Measurements from ENCODE around the gene STH. TPM values are rescaled to one million over a fixed set of nuclear protein-coding genes. Genes with fewer than 3 reads are reported as not detected.
"Not testable (repeated sequence)": the region's sequence is repeated elsewhere in the genome, so short reads cannot be mapped to it uniquely, and the experiment has no call there.

Gene STH, protein sequence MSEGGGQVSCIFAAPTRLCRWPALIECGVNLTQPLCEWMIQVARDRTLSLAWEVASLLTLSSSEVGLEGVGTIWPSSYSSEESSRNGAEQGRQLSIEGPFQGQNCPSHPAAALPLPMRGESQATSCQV
- total RNA-seq = not detected

DNA sequence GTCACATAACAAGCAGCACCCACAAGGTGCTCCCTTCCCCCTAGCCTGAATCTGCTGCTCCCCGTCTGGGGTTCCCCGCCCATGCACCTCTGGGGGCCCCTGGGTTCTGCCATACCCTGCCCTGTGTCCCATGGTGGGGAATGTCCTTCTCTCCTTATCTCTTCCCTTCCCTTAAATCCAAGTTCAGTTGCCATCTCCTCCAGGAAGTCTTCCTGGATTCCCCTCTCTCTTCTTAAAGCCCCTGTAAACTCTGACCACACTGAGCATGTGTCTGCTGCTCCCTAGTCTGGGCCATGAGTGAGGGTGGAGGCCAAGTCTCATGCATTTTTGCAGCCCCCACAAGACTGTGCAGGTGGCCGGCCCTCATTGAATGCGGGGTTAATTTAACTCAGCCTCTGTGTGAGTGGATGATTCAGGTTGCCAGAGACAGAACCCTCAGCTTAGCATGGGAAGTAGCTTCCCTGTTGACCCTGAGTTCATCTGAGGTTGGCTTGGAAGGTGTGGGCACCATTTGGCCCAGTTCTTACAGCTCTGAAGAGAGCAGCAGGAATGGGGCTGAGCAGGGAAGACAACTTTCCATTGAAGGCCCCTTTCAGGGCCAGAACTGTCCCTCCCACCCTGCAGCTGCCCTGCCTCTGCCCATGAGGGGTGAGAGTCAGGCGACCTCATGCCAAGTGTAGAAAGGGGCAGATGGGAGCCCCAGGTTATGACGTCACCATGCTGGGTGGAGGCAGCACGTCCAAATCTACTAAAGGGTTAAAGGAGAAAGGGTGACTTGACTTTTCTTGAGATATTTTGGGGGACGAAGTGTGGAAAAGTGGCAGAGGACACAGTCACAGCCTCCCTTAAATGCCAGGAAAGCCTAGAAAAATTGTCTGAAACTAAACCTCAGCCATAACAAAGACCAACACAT, at the start of gene STH:
Gene STH, plus strand, starts transcription at position 264 of the 913 bp plus-strand sequence. Its CDS starts 30 bp downstream, at position 294.
- ATAC-seq (no peak), DNase-seq (ENCODE audit: low spot score) (no peak)

DNA sequence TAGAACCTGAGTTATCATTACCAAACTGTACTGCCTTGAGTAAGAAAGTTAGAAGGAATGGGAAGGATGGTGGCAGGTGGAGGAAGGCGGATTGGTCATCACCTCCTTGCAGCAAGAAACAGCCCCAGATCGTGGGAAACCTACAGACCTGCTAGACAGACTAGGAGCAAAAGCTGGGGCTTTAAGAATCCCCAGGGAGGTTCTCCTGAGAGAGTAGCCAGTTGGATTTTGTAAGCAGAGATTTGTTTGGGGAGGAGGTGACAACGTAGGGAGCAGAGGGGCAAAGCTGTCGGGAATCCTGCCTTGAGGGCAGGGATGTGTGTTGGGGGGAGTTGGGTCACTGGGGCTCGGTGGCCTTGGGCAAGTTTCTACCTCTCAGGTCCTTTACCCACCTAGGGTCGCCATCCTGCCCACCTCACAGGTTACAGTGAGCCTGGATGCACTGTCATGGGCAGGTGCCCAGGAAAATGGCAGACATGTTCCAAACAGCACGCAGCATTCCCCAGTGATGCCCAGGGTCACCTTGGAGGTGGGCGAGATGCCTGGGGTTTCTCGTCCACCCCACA, 49.2 kb upstream of the STH start:
- ATAC-seq (no peak), DNase-seq (ENCODE audit: low spot score) (no peak)

DNA sequence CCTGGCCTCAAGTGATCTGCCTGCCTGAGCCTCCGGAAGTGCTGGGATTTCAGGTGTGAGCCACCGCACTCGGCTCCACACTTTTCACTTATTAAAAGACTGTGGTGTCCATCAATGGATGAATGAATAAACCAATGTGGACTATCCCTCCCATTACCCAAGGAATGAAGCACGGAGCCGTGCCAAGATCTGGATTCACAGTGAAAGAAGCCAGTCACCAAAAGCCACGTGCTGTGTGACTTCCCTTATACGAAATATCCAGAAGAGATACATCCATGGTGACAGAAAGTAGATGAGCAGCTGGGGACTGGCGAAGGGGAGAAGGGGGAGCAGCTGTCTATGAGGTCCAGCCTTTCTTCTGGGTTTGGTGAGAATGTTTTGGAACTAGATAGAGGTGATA, 48.2 kb upstream of the STH start:
- ATAC-seq (no peak), DNase-seq (ENCODE audit: low spot score) (no peak)

DNA sequence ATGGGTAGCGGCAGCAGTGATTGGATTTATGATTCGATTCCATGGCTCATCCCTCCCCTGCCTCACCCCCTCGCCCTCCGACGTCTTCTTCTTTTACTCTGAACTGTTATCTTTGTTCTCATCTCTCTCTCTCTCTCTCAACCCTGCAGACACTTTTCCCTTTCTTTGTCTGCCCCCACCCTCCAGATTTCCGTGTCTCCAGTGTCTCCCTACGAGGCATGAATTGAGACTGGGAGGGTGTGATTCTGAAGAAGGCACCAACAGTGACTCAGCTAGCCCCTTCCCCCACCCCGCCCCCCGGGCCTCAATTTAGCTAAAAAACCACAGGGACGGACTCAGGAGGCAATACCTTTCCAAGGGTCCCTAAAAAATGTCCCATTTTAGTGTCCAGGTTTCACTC, 47.6 kb upstream of the STH start:
- ATAC-seq = no peak
- DNase-seq (ENCODE audit: low spot score) = no peak

DNA sequence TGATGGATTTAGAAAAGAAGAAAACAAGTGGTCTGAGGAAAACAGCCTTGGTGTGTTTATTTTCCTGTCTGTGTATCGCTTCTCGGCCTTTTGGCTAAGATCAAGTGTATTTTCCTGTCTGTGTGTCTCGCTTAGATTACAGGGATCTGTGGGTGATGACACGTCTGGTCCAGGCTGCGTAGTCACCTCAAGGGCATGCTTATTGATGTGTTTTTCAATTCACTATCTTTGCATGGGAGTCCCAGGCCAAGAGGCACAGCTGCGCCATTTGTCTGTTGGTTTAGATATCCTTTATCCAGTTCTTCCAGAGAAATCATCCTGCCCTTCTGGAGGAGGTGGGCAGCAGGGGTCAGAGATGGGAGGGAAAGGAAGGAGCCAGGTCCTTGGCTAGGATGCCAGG, 47.1 kb upstream of the STH start:
- no peak for DNase-seq (ENCODE audit: low spot score)
- ATAC-seq = no peak

DNA sequence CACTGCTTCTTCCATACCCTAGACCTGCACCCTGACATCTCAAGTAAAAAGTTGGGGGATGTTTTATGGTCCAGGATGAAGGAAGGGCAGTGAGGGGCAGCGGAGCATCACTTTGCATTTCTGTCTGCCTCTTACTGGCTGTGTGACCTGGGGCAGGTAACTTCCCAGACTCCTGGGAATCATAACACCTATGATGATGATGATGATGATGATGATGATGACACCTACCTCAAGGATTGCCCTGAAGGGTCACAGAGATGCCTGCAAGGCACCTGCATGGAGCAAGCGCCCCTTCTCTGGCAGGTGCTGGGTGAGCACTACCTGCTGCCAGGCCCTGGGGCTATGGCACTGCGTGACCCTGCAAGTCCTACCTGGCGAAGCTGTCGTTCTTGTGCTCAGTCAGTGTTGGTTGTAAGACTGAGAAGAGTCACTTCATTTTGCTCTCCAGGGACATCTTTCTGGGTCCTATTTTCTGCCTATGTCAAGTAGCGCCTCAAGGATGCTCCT, 46.2 kb upstream of the STH start:
- ATAC-seq (no peak), DNase-seq (ENCODE audit: low spot score) (no peak)

DNA sequence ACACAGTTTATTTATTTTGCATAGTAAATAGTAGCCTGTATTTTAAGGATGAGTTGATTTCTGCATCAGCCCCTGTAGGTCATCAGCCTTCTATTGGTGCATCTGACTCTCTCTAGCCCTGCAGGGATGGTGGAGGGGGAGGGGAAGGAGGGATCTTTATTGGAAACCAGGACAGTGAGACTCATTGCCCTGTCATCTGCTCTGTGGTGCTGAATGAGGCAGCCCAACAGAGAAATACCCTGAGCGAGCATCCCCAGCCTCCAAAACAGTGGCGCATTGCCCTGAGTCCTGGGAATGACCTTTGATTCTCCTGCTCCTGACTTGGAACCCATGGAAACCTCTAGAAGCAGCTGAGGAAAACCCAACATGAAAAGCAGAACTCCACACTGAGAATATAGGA, 45.5 kb upstream of the STH start:
- DNase-seq (ENCODE audit: low spot score) (no peak), ATAC-seq (no peak)

DNA sequence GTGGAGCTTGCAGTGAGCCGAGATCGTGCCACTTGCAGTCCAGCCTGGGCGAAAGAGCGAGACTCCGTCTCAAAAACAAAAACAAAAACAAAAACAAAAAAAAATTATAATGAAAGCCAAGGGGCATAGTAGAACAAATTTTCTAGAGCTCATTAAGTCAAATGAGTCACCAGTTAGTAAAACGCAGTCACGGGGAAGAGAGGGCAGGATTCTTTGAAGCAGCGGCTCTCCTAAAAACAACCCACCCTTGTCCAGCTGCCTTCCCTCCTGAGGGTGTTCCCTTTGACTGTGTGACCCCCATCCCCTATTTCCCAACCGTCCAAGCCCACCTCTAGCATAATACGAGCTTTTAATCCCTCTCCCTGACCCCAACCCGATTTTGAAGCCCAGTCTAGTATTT, 44.1 kb upstream of the STH start:
- ATAC-seq = no peak

DNA sequence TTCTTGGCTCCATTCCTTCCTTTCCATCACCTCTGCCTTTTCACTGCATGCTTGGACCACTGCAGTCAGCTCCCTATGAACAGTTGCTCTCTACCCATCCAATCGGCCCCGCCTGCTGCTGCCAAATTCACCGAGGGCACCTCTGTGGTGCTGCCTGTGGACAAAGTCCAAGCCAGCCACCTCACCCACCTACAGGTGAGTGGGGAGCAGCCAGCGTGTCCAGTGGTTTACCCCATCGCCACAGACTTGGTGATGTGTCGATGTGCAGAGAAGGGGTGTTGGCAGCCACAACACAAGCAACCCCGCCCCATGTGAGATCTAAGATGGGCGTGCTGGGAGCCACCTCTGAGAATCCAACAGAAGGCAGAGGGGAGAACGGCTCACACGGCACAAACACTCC, 43.7 kb upstream of the STH start:
- DNase-seq (ENCODE audit: low spot score) (no peak), ATAC-seq (peak; percentile 32)

More for the DNA sequence above, 44.1 kb upstream of the STH start:
- no peak for DNase-seq (ENCODE audit: low spot score)

DNA sequence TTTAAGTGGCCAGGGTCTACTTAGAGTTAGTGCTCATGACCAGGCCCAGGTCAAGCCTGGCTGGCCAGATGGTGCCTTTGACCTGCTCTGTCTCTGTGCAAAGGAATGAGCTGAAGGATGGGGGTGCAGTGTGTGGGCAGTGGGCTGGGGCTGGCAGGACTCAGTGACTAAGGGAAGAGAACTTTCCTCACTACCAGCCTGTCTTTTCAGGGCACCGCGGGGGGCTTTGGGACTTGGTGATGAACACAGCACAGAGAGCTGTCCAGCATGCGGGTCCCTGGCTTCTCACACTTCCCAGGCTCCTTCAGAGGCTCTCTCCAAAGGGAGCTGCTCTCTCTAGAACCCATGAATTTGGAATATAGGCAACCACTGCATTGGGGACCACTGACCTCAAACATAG, 43.0 kb upstream of the STH start:
- DNase-seq (ENCODE audit: low spot score) (no peak), ATAC-seq (no peak)

DNA sequence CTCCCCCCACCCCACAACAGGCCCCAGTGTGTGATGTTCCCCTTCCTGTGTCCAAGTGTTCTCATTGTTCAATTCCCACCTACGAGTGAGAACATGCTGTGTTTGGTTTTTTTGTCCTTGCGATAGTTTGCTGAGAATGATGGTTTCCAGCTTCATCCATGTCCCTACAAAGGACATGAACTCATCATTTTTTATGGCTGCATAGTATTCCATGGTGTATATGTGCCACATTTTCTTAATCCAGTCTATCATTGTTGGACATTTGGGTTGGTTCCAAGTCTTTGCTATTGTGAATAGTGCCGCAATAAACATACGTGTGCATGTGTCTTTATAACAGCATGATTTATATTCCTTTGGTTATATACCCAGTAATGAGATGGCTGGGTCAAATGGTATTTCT, 42.3 kb upstream of the STH start:
- DNase-seq (ENCODE audit: low spot score); ATAC-seq: not testable (repeated sequence)

DNA sequence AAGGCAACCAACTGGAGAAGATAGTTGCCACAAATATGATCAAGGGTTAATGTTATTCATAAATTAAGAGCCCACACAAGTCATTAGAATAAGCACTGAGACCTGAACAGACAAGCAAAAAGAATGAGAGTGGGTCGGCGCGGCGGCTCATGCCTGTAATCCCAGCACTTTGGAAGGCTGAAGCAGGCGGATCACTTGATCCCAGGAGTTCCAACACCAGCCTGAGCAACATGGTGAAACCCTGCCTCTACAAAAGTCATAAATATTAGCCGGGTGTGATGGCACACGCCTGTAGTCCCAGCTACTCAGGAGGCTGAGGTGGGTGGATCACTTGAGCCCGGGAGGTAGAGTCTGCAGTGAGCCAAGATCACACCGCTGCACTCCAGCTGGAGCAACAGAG, 40.7 kb upstream of the STH start:
- ATAC-seq = no peak
- DNase-seq (ENCODE audit: low spot score) = no peak

DNA sequence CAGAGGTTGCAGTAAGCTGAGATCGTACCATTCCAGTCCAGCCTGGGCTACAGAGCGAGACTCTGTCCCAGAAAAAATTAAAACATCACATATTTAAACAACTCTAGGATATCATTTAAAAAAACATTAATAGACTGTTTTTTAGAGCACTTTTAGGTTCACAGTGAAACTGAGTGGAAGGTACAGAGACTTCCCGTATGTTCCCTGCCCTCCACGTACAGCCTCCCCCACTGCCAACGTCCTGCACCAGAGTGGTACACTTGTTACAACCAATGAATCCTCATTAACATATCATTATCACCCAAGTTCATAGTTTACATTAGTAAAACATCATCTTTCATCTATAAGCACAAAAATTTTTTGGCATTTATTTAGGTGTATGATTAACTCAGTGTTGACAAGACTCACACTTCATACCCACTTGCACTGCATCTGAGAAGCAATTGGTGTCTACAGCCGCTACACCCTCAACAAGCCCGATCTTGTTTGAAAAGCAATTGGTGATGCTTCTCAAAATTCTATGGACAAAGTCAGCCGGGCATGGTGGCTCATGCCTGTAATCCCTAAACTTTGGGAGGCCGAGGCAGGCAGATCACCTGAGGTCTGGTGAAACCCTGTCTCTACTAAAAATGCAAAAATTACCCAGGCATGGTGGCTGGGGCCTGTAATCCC, 39.9 kb upstream of the STH start:
- ATAC-seq (no peak), DNase-seq (ENCODE audit: low spot score) (no peak)

DNA sequence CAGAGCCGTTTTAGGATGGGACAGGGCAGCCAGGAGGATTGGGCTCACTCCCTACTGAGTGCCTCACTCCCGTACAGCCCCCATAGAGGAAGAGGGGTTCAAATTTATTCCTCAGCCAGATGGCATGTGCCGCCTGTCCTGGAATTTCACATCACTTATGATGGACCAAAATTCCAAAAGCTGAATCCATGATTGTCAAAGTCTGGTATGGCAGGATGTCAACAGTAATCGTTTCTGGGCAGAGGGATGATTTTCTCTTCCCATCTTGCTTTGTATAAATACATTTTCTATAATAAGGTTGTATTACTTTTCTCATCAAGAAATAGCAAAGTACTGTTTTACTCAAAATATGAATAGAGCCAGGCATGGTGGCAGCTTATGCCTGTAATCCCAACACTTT, 38.7 kb upstream of the STH start:
- ATAC-seq (no peak), DNase-seq (ENCODE audit: low spot score) (no peak)

DNA sequence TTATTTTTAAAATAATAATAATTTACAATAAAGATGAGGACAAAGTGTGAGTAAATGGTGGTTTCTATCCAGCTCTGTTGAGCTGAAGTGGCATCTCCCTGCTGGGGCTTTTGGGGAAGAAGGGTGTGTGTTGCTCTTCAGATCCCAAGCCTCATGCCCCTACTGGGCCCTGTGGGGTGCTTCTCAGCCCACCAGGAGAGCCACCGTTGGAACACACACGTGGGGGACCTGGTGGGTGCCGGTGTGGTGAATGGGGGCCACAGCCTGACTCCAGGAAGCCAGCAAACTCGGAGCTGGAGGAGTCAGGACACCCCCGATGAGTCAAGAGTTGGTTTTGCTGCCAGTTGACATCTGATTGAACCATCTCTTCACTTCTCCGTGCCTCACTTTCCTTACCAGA, 37.8 kb upstream of the STH start:
- DNase-seq (ENCODE audit: low spot score) (no peak), ATAC-seq (no peak)

DNA sequence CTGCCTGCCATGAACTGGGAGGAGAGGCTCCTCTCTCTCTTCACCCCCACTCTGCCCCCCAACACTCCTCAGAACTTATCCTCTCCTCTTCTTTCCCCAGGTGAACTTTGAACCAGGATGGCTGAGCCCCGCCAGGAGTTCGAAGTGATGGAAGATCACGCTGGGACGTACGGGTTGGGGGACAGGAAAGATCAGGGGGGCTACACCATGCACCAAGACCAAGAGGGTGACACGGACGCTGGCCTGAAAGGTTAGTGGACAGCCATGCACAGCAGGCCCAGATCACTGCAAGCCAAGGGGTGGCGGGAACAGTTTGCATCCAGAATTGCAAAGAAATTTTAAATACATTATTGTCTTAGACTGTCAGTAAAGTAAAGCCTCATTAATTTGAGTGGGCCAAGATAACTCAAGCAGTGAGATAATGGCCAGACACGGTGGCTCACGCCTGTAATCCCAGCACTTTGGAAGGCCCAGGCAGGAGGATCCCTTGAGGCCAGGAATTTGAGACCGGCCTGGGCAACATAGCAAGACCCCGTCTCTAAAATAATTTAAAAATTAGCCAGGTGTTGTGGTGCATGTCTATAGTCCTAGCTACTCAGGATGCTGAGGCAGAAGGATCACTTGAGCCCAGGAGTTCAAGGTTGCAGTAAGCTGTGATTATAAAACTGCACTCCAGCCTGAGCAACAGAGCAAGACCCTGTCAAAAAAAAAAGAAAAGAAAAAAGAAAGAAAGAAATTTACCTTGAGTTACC, 36.7 kb upstream of the STH start:
- no peak for DNase-seq (ENCODE audit: low spot score)
- no peak for ATAC-seq

DNA sequence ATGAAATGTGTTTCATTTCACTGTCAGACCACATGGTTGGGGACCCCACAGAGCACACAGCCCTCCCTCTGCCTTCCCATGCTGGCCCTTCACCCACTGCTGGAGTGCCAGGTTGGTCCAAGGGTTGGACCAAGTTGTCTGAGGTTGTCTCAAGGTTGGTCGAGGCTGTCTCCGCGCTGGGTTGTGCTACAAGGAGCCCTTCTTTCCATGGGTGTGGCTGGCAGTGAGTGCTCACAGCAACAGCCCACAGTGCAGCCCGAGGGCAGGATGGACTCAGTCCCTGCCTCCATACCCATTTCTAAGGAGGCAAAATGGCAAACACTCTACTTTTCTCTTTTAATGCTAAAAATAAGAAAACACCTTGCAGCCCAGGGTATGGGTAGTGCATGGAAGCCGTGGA, 35.8 kb upstream of the STH start:
- ATAC-seq = no peak

DNA sequence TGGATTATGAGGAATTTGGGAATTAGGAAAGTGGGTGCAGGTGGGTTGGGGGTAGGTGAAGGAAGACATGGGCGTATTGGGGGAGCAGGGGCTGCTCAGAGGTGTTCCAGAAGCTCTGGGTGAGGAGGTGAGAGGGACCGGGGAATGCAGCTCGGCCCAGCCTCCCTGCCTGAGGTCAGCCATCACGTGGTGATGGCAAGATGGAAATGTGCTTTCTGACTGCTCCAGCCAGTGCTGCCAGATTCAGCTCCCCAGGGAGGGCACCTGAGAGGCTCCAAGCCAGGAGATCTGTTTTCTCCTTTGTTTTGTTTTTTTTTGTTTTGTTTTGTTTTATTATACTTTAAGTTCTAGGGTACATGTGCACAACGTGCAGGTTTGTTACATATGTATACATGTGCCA, 35.2 kb upstream of the STH start:
- ATAC-seq = no peak
- DNase-seq (ENCODE audit: low spot score) = no peak

More for the DNA sequence above, 35.8 kb upstream of the STH start:
- no peak for DNase-seq (ENCODE audit: low spot score)

DNA sequence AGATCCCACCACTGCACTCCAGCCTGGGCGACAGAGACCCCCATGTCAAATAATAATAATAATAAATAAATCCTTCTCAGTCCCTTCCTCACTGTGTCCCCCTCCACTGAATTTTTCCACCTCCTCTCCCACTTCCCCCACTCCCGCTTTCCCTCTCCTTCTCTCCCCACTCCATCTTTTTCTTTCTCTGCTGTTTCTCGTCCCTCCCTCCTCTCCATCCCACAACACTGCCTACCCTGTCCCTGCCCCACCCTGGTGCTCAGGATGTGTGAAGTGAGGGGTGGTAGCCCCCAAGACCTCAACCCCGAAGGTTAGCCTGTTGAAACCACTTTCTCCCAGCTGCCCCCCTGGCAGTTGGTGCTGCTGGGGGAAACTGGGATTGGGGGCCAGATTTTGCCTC, 34.4 kb upstream of the STH start:
- no peak for ATAC-seq
- DNase-seq (ENCODE audit: low spot score) = no peak

DNA sequence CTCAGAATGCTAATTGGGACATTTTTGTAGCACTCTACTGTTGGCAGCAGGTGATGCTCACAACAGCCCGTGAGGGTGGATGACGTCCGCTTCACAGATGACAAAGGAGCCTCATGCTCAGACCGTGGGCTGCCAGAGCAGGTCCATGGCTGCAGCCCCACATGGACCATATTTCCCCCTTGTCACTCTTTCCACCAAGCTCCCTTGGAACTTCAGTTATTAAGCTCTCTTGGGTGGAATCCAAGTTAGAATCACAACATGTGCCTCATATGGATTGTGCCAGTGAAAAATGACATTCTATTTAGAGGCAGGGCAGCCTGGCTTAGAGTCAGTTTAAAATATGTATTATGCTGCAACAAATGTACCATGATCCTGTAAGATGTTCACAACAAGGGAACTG, 33.2 kb upstream of the STH start:
- DNase-seq (ENCODE audit: low spot score) = no peak
- ATAC-seq = no peak

Data from left lobe of liver (tissue), 2 donors.